Cerebellar cortex (tissue), 1 donor: ENCODE data around the gene DYNLT4.

Source experiments
- DNase-seq: peaks from one replicate; pipeline ENCODE4 v3.0.0-alpha.2; 2015; ENCODE audit warnings: low spot score

DYNLT4 gene

DNA sequence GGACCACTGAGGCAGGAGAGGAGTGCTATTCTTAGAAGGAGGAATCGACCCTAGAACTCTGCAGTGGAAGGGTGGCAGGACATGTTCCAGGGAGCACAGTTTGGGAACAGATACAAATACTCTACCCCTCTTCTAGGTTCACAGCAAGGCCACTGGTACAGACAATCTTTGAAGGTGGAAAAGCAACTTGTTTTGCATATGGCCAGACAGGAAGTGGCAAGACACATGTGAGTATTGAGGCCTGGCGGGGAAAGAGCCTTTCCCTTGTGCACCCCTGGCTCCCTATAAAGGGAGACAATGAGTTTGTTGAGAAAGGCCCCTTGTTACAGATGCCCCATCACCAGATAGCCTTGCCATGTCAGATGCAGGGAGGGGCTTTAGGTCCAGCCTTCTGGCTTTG is 49.7 kb downstream of the DYNLT4 start:
- DNase-seq: no peak
